AG04450 (cell line): ENCODE data around the gene OR13J1. TPM values are rescaled to one million over a fixed set of nuclear protein-coding genes. Genes with fewer than 3 reads are reported as not detected.

Experiments used
- CTCF ChIA-PET: fragments of 300-600, 350-600 bp; formaldehyde crosslinking; extraction: SDS; loops from one replicate; lab custom pipeline; 2022; ENCODE audit warnings: antibody characterized with exemption, inconsistent platforms; lab: Charles Lee
- POLR2A ChIA-PET: fragments of 350-600 bp; formaldehyde crosslinking; extraction: SDS; loops from one replicate; lab custom pipeline; 2021; ENCODE audit warnings: antibody characterized with exemption, inconsistent platforms; lab: Yijun Ruan, JAX
- DNase-seq: peaks from one replicate; pipeline ENCODE4 v3.0.0-alpha.2; 2011; ENCODE audit warnings: low read depth, low spot score
- H3K27ac ChIP-seq: one replicate; pipeline ENCODE4 v1.5.1; 2012; ENCODE audit warnings: low read depth, low read length, control low read depth
- H3K27me3 ChIP-seq: one replicate; pipeline ENCODE4 v1.6.0; 2012; ENCODE audit warnings: low read length; ENCODE audit not compliant: control insufficient read depth, insufficient read depth
- H3K4me3 ChIP-seq: 2 replicates; pipeline ENCODE4 v1.5.1; 2011; ENCODE audit warnings: mild to moderate bottlenecking, low read depth, low read length, control low read depth
- H3K9me3 ChIP-seq: 2 replicates; pipeline ENCODE4 v1.5.1; 2012; ENCODE audit warnings: low read length; ENCODE audit not compliant: control insufficient read depth, insufficient read depth
- polyA plus RNA-seq: library from polyadenylated mRNA; depleted of rRNA; stranded (reverse); fragments of >200 nt; gene quantifications from 2 replicates; pipeline ENCODE4 v1.2.3, GENCODE V29; 2011
- TF ChIP-seq, protein P1 (sequence below): IDR thresholded peaks from 2 replicates; pipeline ENCODE4 v1.5.1; 2011; ENCODE audit warnings: low read depth, low read length, control low read depth, inconsistent platforms

OR13J1 gene
- polyA plus RNA-seq, 1 experiment, result not detected

DNA sequence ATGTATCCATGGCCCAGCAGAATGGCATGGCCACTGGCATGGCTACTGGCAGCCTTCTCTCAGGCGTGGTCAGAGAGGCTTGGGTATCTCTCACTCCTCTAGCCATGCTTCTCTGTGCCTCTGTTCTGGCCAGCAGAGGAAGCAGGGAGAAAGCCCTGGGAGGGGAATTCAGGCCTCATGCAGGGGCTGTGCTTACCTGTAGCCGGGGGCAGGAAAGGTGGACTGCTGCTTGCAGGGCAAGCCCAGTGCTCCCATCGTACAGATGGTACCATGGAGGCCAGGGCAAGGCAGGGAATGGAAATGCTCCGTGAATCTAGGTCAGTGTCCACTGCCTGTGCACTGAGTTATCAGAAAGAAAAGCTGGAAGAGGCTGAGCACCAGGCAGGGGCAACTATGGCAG is 2.7 kb downstream of the OR13J1 start:
- Histone ChIP-seq H3K27me3 (peaks cover 7% of the 10 kb centered on the region), H3K27ac (no peak overlapping the region), H3K4me3 (no peak overlapping the region), H3K9me3 (no peaks in the 10 kb centered on the region; the same call in 1 of the 2 replicates)
- POLR2A ChIA-PET, result no interaction called here
- CTCF ChIA-PET, result interaction anchor here (2.0 kb wide), 1 partner anchor 15 kb away, joined by 6 read pairs; no protein-coding TSS in a partner anchor
- TF ChIP-seq, protein P1, sequence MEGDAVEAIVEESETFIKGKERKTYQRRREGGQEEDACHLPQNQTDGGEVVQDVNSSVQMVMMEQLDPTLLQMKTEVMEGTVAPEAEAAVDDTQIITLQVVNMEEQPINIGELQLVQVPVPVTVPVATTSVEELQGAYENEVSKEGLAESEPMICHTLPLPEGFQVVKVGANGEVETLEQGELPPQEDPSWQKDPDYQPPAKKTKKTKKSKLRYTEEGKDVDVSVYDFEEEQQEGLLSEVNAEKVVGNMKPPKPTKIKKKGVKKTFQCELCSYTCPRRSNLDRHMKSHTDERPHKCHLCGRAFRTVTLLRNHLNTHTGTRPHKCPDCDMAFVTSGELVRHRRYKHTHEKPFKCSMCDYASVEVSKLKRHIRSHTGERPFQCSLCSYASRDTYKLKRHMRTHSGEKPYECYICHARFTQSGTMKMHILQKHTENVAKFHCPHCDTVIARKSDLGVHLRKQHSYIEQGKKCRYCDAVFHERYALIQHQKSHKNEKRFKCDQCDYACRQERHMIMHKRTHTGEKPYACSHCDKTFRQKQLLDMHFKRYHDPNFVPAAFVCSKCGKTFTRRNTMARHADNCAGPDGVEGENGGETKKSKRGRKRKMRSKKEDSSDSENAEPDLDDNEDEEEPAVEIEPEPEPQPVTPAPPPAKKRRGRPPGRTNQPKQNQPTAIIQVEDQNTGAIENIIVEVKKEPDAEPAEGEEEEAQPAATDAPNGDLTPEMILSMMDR, result no peak
- no peak for DNase-seq

DNA sequence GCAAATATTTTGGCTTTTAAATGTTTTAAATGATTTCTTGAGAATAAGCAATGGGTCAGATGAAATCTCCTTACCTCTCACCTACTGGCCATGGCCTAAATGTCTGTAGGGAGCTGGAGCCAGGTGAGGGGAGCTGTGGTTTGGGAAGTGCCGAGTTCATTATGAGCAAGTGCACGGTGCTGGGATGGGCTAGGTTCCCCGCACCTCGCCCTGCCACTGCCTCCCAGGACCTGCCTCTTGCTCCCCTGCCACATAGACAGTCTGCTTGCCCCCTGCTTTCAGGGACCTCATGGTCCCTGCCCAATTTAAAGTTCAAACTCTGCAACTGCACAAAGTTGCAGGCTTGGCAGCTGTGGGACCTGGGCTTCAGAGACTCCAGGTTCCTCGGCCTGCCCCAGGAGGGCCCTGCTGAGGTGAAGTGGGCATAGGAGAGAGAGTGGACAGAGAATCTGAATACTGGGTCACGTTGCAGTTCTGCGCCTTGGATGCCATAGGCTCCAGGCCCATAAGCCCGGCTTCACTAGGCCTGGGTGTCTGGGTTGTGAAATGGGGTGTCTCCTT is 5.4 kb downstream of the OR13J1 start:
- Histone ChIP-seq H3K27ac (no peak overlapping the region), H3K4me3 (no peak overlapping the region), H3K9me3 (no peaks in the 10 kb centered on the region; the same call in 1 of the 2 replicates), H3K27me3 (peaks cover 22% of the 10 kb centered on the region)
- POLR2A ChIA-PET, result no interaction called here
- no peak for DNase-seq
- TF ChIP-seq, protein P1, result no peak
- CTCF ChIA-PET, result interaction anchor here (1.8 to 1.9 kb wide), 2 partner anchors 17 to 74 kb away, joined by 6 to 7 read pairs; no protein-coding TSS in a partner anchor

DNA sequence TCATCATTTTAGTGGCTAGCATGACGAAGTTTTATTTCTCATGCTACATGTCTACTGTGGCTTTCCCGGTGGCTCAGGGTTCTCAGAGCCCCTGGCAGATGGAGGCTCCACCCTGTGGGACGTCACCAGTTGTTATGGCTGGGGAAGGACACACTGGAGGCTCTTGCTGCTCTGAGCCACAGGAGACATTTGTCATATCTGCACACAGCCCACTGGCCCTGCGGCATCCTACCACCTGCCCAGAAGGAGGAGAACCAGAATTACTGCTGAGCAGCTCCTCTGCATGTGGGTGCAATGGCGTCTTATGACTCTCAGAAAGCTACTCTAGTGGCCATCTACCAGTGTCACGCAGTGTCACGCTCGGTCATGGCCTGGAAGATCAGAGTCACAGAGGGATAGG is 6.6 kb downstream of the OR13J1 start:
- Histone ChIP-seq H3K27me3 (peaks cover 22% of the 10 kb centered on the region), H3K27ac (no peak overlapping the region), H3K9me3 (no peaks in the 10 kb centered on the region), H3K4me3 (no peak overlapping the region)
- ChIA-PET CTCF (interaction anchor here (1.8 to 1.9 kb wide), 2 partner anchors 19 to 73 kb away, joined by 6 to 7 read pairs; no protein-coding TSS in a partner anchor), POLR2A (no interaction called here)
- TF ChIP-seq, protein P1, result no peak
- DNase-seq, result no peak

DNA sequence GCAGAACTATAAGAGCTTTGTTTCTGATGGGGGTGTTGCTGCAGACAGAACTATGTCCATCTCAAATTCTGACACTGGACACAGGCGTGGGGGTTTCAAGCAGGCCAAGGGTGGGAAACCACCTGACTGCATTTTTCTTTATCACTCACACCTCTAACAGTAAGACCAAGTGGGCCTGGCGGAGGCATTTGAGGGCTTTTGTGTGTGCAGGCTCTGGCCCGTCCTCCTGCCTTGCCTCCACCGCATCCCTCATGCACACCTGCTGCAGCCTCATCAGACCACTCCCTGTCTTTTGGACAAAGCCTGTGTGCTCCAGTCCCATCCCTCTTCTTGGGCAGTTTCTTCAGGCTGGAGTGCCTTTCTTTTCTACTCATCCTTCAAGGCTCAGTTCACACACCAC is 7.9 kb downstream of the OR13J1 start:
- H3K27ac ChIP-seq, result no peak overlapping the region
- no peak overlapping the region for H3K4me3 ChIP-seq
- TF ChIP-seq, protein P1, result no peak
- H3K9me3 ChIP-seq, result no peaks in the 10 kb centered on the region
- DNase-seq, result no peak
- H3K27me3 ChIP-seq, result peaks cover 22% of the 10 kb centered on the region
- CTCF ChIA-PET, result interaction anchor here (0.9 kb wide), 1 partner anchor 36 kb away, joined by 3 read pairs; no protein-coding TSS in a partner anchor
- POLR2A ChIA-PET, result no interaction called here

DNA sequence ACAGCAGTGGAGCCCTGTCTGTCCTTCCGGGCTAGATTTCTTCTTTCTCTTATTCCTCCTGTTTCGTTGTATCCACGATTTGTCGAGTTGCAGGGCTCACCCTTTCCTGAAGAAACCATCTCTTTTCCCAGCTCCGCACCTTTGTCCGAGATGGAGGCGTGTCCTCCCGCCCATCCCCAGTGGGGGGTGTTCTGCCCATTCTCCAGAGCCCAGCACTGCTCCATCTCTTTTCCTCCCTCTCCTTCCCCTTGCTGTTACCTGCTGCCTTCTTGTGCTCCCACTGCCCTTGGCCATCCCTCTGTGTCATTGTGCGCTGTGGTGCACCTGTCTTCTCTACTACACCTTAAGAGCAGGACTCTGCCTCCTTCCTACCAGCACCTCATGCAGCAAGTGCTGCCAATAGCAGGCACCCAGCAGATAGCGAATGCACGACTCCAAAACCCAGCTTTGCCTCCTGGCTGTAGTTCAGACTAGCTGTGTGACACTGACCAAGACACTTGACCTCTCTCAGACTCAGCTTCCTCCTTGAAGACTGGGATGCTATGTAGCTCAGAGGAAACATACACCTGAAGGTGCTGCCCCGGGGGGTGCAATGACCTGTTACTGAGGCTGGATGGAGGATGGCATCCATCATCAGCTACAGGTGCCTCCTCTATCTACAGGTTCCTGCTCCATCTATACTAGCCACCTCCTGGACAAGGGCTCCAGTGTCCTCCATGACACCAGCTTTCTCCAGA is 8.9 kb downstream of the OR13J1 start:
- Histone ChIP-seq H3K27me3 (peaks cover 22% of the 10 kb centered on the region), H3K4me3 (no peak overlapping the region), H3K9me3 (no peaks in the 10 kb centered on the region), H3K27ac (no peak overlapping the region)
- DNase-seq, result no peak
- TF ChIP-seq, protein P1, result no peak
- ChIA-PET CTCF (interaction anchor here (1.4 kb wide), 1 partner anchor 35 kb away, joined by 4 read pairs; no protein-coding TSS in a partner anchor), POLR2A (no interaction called here)
